ENCODE measurements around the gene OSBPL8. TPM values are rescaled to one million over a fixed set of nuclear protein-coding genes. Genes with fewer than 3 reads are reported as not detected.
A peak's percentile ranks its signal among the peaks of the same experiment; 100 is the strongest.
"Not testable (repeated sequence)": the region's sequence is repeated elsewhere in the genome, so short reads cannot be mapped to it uniquely, and the experiment has no call there.

OSBPL8 gene
- total RNA-seq, 1 experiment from 2014 or later = 43.7 TPM

DNA sequence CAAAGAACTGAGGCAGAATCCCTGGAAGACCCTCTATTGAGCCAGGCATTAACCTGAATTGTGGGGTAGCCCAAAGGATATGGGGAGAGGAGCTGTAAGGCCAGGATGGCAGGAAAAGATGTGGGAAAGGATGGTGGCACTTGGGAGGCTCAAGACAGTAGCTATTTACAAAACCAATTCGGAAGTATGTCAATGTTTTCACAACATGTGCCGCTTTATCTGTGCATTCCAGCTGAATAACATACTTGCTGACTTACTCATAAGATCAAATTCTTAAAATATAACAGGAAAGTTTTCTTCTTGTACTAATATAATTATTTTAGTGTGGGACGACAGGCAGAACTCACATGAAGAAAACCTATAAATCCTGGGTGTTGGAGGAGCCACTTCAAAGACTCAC is 222.0 kb downstream of the OSBPL8 start:
- DNase-seq = no peak
- Histone ChIP-seq H3K27me3 (no peaks in the 10 kb centered on the region), H3K36me3 (no peaks in the 10 kb centered on the region), H3K4me3 (no peak overlapping the region), H3K9me3 (no peaks in the 10 kb centered on the region)

DNA sequence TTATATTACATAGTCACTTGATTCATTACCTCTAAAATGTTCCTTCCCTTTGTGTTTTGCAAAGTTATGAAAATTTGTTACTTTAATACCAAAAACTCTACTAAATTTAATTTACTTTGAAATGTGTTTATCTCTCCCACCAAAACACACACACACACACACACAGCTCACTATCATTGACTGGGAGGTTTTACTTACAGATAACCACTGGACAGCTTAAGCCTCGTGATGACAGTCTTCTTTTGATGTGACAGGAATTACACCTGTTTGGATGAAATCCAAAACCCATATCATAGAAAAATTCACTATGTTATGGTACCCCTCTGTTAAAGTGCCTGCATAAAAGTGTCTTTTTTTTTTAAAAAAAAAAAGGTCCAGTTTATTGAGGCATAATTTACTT is 227.0 kb downstream of the OSBPL8 start:
- Histone ChIP-seq H3K27me3 (no peaks in the 10 kb centered on the region), H3K4me3 (no peak overlapping the region), H3K9me3 (peaks cover 9% of the 10 kb centered on the region), H3K36me3 (no peaks in the 10 kb centered on the region)
- DNase-seq = no peak

DNA sequence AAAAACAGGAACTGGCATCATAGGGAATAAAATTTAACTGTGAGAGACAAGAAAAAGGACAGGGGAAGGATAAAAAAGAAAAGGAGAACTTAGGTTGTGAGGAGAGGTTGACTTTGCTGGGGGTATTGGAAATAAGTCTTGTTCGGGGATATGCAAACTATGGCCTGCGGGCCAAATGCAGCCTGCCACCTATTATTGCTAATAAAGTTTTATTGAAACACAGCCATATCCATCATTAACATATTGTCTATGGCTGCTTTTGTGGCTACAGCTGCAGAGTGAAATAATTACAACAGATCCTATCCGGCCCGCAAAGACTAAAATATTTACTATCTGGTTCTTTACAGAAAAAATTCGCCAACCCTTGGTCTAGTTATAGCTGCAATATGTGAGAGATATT is 230.0 kb downstream of the OSBPL8 start:
- H3K4me3 ChIP-seq = no peak overlapping the region
- no peaks in the 10 kb centered on the region for H3K36me3 ChIP-seq
- H3K27me3 ChIP-seq = no peaks in the 10 kb centered on the region
- no peak for DNase-seq
- H3K9me3 ChIP-seq = peaks cover 9% of the 10 kb centered on the region

DNA sequence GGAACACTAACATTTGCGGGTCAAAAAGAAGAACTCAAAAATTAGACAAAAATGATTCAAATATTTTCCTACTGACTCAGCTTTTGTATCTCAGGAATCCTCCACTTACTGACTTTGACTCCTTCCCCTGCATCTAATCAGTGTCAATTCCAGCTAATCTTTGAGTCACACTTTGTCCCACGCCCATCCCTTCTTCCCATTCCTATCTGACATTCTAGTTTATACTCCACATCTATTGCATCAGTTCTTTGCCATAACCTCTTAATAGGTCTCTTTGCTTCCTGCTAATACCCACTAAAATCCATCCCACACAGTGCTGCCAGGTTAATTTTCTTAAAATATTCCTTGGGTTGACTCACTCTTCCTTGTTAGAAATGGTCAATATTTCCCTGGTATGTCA is 230.4 kb downstream of the OSBPL8 start:
- Histone ChIP-seq H3K27me3 (no peaks in the 10 kb centered on the region), H3K9me3 (peaks cover 9% of the 10 kb centered on the region), H3K36me3 (no peaks in the 10 kb centered on the region), H3K4me3 (no peak overlapping the region)
- peak; percentile 45 for DNase-seq

DNA sequence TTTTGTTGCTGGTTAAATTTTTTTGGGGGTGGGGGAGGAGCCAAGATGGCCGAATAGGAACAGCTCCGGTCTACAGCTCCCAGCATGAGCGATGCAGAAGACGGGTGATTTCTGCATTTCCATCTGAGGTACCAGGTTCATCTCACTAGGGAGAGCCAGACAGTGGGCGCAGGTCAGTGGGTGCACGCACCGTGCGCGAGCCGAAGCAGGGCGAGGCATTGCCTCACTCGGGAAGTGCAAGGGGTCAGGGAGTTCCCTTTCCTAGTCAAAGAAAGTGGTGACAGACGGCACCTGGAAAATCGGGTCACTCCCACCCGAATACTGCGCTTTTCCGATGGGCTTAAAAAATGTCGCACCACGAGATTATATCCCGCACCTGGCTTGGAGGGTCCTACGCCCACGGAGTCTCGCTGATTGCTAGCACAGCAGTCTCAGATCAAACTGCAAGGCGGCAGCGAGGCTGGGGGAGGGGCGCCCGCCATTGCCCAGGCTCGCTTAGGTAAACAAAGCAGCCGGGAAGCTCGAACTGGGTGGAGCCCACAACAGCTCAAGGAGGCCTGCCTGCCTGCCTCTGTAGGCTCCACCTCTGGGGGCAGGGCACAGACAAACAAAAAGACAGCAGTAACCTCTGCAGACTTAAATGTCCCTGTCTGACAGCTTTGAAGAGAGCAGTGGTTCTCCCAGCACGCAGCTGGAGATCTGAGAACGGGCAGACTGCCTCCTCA is 239.8 kb downstream of the OSBPL8 start:
- not testable (repeated sequence) for H3K9me3 ChIP-seq, H3K27me3 ChIP-seq, H3K36me3 ChIP-seq, H3K4me3 ChIP-seq, DNase-seq

DNA sequence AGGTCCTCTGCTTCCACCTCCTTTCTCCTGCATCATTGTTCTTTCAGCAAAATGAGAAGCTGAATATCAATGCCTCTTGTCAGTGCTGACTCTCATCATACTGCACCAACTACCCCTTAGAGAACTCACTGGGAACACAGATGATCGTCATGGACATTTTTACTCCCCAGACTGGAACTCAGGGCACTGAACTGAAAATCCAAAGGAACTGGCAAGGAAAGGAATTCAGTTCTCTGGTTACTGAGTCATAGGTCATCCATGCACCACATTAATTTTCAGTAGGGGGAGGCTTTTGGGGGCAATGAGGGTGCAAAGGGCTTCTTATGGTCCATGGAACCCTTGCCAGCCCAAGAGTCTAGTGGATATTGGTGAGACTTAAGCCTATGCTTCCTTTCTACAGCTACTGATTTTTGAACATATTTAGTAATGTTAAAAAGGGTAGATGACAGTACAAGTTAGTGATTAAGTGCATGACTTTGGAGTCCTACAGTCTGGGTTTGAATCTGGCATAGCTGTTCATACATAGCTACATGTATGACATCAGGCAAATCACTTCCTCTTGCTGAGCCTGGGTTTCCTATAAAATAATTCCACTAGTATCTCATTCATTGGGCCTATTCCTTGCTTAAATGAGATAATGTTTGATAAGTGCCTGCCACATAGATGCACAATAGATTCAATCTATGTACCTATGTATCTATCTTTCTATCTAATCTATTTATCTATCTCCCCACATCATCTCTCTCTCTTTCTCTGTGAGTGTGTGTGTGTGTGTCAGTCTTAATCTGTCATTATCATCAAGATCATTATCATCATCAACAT is 240.6 kb downstream of the OSBPL8 start:
- no peak overlapping the region for H3K4me3 ChIP-seq
- no peaks in the 10 kb centered on the region for H3K36me3 ChIP-seq
- no peak for DNase-seq
- H3K9me3 ChIP-seq = no peaks in the 10 kb centered on the region; the same call in 1 of the 2 replicates
- H3K27me3 ChIP-seq = no peaks in the 10 kb centered on the region

DNA sequence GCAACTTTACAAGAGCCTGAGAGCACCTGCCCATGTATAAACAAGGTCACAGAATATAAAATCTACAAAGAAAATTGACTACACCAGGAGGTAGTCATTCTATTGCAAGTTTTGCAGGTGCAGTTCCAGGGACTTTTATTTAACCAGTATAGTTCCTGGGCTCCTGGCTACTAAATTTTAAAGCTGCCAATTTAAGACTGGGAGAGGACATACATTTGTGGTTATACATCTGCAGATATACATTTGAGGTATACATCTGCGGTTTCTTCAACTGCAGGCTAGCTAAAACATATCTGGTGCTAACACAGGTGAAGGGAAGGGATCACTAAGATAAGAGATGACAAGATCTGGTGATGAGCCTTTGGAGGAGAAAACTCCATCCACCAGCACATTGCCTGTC is 241.6 kb downstream of the OSBPL8 start:
- Histone ChIP-seq H3K36me3 (no peaks in the 10 kb centered on the region), H3K9me3 (no peaks in the 10 kb centered on the region; the same call in 1 of the 2 replicates), H3K4me3 (no peak overlapping the region), H3K27me3 (no peaks in the 10 kb centered on the region)
- no peak for DNase-seq

DNA sequence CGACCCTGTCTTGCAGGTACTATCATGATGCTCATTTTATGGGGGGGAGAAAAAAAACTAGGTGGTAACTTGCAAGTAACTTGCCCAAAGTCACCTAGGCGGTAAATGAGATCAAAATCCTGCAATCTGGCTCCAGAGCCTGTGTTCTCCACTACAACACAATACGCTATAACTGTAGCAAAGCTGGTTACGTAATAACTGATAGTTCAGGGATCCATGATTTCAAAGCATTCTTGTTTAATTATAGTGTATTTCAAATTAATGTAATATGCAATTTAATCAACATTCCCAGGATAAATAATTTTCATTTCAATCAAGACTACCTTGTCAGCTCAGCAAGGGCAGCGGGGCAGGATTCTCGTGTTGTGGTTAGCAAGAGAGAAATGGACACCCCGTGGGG is 243.1 kb downstream of the OSBPL8 start:
- Histone ChIP-seq H3K9me3 (no peaks in the 10 kb centered on the region), H3K27me3 (no peaks in the 10 kb centered on the region), H3K36me3 (no peaks in the 10 kb centered on the region), H3K4me3 (no peak overlapping the region)
- DNase-seq = no peak

DNA sequence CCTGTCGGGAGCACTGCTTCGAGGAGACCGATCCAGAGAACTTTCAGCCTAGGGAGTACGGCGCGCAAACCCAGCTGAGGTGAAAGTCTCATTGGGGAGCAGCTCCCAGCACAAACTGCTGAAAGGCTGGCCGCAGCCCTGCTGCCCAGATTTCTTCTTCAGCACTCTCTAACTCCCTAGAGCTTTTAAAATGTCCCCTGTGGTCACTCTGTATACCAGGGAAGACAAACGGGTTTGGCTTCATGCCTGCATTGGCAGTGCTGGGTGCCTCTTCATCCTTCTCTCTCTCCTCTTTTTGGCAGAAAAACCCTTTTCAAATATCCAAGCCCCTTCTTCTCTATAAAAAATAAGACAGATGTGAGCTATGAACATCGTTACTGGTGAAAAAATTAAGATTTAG is 246.3 kb downstream of the OSBPL8 start:
- H3K27me3 ChIP-seq = no peaks in the 10 kb centered on the region
- no peak for DNase-seq

DNA sequence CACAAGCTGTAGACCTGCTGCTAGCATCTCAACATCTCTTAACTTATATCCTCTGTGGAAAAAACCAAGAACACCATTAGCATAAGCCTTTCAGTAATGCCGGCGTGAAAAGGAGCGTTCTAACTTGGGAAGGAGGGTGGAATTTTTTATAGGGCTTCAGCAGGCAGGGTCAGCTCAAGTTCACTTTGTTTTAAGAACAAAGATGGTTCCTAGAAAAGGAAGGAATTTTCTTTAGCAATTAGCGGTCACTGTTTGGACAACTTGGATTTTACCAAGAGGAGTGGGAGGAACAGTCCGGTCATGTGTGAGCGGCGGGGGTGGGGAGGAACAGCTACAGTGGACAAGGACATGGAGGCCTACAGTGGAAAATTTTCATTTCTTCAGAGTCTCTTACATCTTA is 247.3 kb downstream of the OSBPL8 start:
- DNase-seq = no peak
- Histone ChIP-seq H3K27me3 (no peaks in the 10 kb centered on the region), H3K4me3 (no peak overlapping the region), H3K36me3 (no peaks in the 10 kb centered on the region), H3K9me3 (no peaks in the 10 kb centered on the region)

More for the DNA sequence above, 246.3 kb downstream of the OSBPL8 start:
- no peaks in the 10 kb centered on the region for H3K9me3 ChIP-seq
- H3K4me3 ChIP-seq = no peak overlapping the region
- H3K36me3 ChIP-seq = no peaks in the 10 kb centered on the region

DNA sequence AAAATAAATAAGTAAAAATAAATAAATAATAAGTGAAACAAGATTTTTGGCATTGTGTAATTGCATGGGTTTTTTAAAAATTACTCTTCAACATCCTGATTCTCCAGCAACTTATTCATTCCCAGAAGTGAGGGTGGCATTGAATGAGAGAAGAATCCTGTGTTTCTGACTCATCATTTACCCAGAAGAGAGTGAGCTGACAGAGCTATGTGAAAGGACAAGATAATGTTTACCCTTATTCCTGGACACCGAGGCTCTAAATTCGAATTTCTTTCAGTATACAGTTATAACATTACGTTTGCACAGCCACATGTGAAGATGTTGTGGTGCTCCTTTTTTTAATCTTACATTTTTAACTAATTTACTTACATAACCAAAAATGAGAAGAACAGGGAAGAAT is 247.8 kb downstream of the OSBPL8 start:
- H3K4me3 ChIP-seq = no peak overlapping the region
- H3K36me3 ChIP-seq = no peaks in the 10 kb centered on the region
- no peaks in the 10 kb centered on the region for H3K9me3 ChIP-seq
- no peaks in the 10 kb centered on the region for H3K27me3 ChIP-seq
- DNase-seq = no peak

DNA sequence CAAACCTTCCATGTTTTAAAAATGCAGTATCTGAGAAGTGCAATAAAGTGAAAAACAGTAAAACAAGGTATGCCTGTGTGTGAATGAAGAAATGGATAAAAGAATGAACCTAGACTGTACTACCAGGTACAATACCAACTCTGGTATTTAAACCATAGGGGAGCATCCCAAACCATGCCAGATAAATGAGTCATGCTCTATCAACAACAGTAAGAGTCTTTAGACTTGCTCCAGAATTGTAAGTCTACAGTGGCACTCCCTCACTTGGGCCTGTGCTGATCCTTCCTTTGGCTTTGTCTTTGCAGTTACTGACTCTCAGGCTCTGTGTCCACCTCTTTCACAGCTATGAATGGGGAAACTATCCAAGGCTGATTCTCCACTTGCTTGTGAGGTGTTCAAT is 249.5 kb downstream of the OSBPL8 start:
- Histone ChIP-seq H3K36me3 (no peaks in the 10 kb centered on the region), H3K4me3 (no peak overlapping the region)
- no peak for DNase-seq

DNA sequence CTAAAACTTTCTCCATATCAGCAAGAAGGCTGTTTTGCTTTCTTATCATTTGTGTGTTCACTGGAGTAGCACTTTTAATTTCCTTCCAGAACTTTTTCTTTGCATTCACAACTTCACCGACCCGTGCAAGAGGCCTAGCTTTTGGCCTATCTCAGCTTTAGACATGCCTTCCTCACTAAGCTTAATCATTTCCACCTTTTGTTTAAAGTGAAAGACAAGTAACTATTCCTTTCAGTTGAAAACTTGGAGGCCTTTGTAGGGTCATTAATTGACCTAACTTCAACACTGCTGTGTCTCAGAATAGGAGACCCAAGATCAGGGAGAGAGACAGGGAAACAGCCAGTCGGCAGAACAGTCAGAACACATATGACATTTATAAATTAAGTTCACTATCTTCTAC is 250.7 kb downstream of the OSBPL8 start:
- H3K36me3 ChIP-seq = no peaks in the 10 kb centered on the region
- H3K9me3 ChIP-seq = no peaks in the 10 kb centered on the region
- no peaks in the 10 kb centered on the region for H3K27me3 ChIP-seq
- no peak for DNase-seq
- H3K4me3 ChIP-seq = no peak overlapping the region

More for the DNA sequence above, 249.5 kb downstream of the OSBPL8 start:
- no peaks in the 10 kb centered on the region for H3K9me3 ChIP-seq
- no peaks in the 10 kb centered on the region for H3K27me3 ChIP-seq

DNA sequence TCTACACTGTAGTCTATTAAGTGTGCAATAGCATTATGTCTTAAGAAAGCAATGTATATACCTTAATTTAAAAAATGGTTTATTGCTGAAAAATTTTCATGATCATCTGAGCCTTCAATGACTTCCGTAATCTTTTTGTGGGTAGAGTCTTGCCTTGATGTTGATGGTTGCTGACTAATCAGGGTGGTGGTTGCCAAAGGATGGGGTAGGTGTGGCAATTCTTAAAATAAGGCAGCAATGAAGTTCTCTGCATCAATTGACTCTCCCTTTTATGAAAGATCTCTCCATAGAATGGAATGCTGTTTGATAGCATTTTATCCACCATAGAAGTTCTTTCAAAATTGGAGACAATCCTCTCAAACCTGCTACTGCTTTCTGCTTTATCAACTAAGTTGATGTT is 252.5 kb downstream of the OSBPL8 start:
- Histone ChIP-seq H3K9me3 (no peaks in the 10 kb centered on the region), H3K27me3 (no peaks in the 10 kb centered on the region), H3K36me3 (no peaks in the 10 kb centered on the region; the same call in 1 of the 2 replicates), H3K4me3 (no peak overlapping the region)
- no peak for DNase-seq

DNA sequence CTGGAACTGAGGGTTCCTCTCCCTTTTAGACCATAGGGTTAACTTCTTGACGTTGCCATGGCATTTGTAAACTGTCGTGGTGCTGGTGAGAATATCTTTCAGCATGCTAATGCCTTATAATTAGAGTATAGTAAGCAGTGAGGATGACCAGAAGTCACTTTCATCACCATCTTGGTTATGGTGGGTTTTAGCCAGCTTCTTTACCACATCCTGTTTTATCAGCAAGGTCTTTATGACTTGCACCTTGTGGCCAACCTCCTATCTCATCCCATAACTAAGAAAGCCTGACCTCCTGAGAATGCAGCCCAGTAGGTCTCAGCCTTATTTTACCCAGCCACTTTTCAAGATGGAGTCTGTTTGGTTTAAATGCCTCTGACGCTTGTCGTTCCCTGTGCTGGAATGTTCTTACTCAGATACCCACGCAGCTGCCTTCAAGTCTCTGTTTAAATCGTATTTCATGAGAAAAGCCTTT is 255.5 kb downstream of the OSBPL8 start:
- no peaks in the 10 kb centered on the region for H3K27me3 ChIP-seq
- H3K9me3 ChIP-seq = no peaks in the 10 kb centered on the region
- no peak overlapping the region for H3K4me3 ChIP-seq
- H3K36me3 ChIP-seq = no peaks in the 10 kb centered on the region; the same call in 1 of the 2 replicates
- DNase-seq = no peak

DNA sequence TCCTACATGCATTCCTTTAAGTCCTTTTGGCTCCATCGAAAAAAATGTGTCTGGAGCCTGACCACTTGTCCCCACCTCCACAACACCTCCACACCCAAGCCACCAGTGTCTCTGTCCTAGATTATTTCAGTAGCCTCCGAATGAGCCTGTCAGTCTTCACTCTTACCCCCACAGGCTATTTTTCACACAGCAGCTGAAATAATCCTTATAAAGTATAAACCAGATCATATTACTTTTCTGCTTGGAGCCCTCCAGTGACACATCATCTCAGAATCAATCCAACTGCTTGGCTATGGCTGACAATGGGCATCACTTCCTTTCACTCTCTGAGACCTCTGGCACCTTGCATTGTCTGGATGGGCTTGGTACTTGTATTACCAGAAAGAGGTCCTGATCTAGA is 256.2 kb downstream of the OSBPL8 start:
- Histone ChIP-seq H3K9me3 (no peaks in the 10 kb centered on the region), H3K4me3 (no peak overlapping the region), H3K27me3 (no peaks in the 10 kb centered on the region), H3K36me3 (no peaks in the 10 kb centered on the region; the same call in 1 of the 2 replicates)
- DNase-seq = peak; percentile 30

Data from MG63 (cell line).